ENCODE data around the gene SDF4.

GRCh38 chr1:1241588-1242219 lies 9.9 kb upstream of the SDF4 start:
- TF ChIP-seq CTCF (IDR thresholded peaks at IDR 0.05; ENCODE audit: insufficient read depth, low read depth, low read length): no peak
- no peak for TF ChIP-seq EZH2 (IDR thresholded peaks at IDR 0.05; ENCODE audit: insufficient read depth, low read length)

All from astrocyte (in vitro differentiated cells and primary cell).